ENCODE data around the gene HSDL1. TPM values are rescaled to one million over a fixed set of nuclear protein-coding genes. Genes with fewer than 3 reads are reported as not detected.

Gene HSDL1
- total RNA-seq, 1 donor from 2014 or later = 29.2 TPM

- no peak overlapping the region for H3K9ac ChIP-seq (ENCODE audit: low read length)
- H3K9me3 Mint-ChIP-seq (ENCODE audit: unreplicated experiment) = no peaks in the 10 kb centered on the region
- peaks cover 18% of the 10 kb centered on the region for H3K4me1 ChIP-seq (ENCODE audit: insufficient read depth, low read length)
- H3K9me3 ChIP-seq (ENCODE audit: insufficient read depth, low read depth, low read length) = no peaks in the 10 kb centered on the region
- peaks cover 14% of the 10 kb centered on the region for H3K79me2 ChIP-seq (ENCODE audit: insufficient read depth, low read length)
- peaks cover 39% of the 10 kb centered on the region for H4K20me1 ChIP-seq (ENCODE audit: insufficient read depth, low read length)
- TF ChIP-seq EZH2 (IDR thresholded peaks at IDR 0.05; ENCODE audit: insufficient read depth, low read length) = no peak
- no peak for TF ChIP-seq CTCF (IDR thresholded peaks at IDR 0.05; ENCODE audit: insufficient read depth, low read depth, low read length)
- no peak overlapping the region for H3K27ac Mint-ChIP-seq (ENCODE audit: unreplicated experiment)
- no peak overlapping the region for H2AFZ ChIP-seq (ENCODE audit: low read depth, low read length)
- no peaks in the 10 kb centered on the region for H3K27me3 Mint-ChIP-seq (ENCODE audit: low read depth, unreplicated experiment)
- H3K4me3 ChIP-seq (ENCODE audit: insufficient read depth, low read depth, low read length) = no peak overlapping the region
- no peaks in the 10 kb centered on the region for H3K36me3 ChIP-seq (ENCODE audit: insufficient read depth, low read length)
- H3K4me3 Mint-ChIP-seq (ENCODE audit: unreplicated experiment) = no peak overlapping the region
- DNase-seq (ENCODE audit: low read depth) (no peak), FAIRE-seq (no peak)
- H3K4me1 Mint-ChIP-seq (ENCODE audit: low read depth, unreplicated experiment) = peaks cover 34% of the 10 kb centered on the region
- H3K36me3 Mint-ChIP-seq (ENCODE audit: low read depth, unreplicated experiment) = peaks cover 9% of the 10 kb centered on the region
- no peak overlapping the region for H3K27ac ChIP-seq (ENCODE audit: low read depth, low read length)
- no peaks in the 10 kb centered on the region for H3K27me3 ChIP-seq (ENCODE audit: insufficient read depth, low read length)
- H3K4me2 ChIP-seq (ENCODE audit: low read length) = no peak overlapping the region
These were observed 34.1 kb upstream of the HSDL1 start for GRCh38 chr16:84178892-84179611.

- Mint-ChIP-seq H3K27me3 (ENCODE audit: low read depth, unreplicated experiment) (no peaks in the 10 kb centered on the region), H3K4me1 (ENCODE audit: low read depth, unreplicated experiment) (peaks cover 34% of the 10 kb centered on the region), H3K4me3 (ENCODE audit: unreplicated experiment) (no peak overlapping the region), H3K27ac (ENCODE audit: unreplicated experiment) (peak overlapping the region; percentile 79), H3K36me3 (ENCODE audit: low read depth, unreplicated experiment) (peaks cover 6% of the 10 kb centered on the region), H3K9me3 (ENCODE audit: unreplicated experiment) (no peaks in the 10 kb centered on the region)
- DNase-seq (ENCODE audit: low read depth) = no peak
- no peaks in the 10 kb centered on the region for H3K36me3 ChIP-seq (ENCODE audit: insufficient read depth, low read length)
- peaks cover 18% of the 10 kb centered on the region for H3K4me1 ChIP-seq (ENCODE audit: insufficient read depth, low read length)
- no peaks in the 10 kb centered on the region for H3K27me3 ChIP-seq (ENCODE audit: insufficient read depth, low read length)
- H2AFZ ChIP-seq (ENCODE audit: low read depth, low read length) = no peak overlapping the region
- no peak for FAIRE-seq
- H3K79me2 ChIP-seq (ENCODE audit: insufficient read depth, low read length) = peaks cover 6% of the 10 kb centered on the region
- TF ChIP-seq EZH2 (IDR thresholded peaks at IDR 0.05; ENCODE audit: insufficient read depth, low read length) (no peak), CTCF (IDR thresholded peaks at IDR 0.05; ENCODE audit: insufficient read depth, low read depth, low read length) (no peak)
- H3K9ac ChIP-seq (ENCODE audit: low read length) = no peak overlapping the region
- peaks cover 32% of the 10 kb centered on the region for H4K20me1 ChIP-seq (ENCODE audit: insufficient read depth, low read length)
- H3K4me2 ChIP-seq (ENCODE audit: low read length) = peak overlapping the region; percentile 71
- peak overlapping the region; percentile 43 for H3K27ac ChIP-seq (ENCODE audit: low read depth, low read length)
- no peak overlapping the region for H3K4me3 ChIP-seq (ENCODE audit: insufficient read depth, low read depth, low read length)
- no peaks in the 10 kb centered on the region for H3K9me3 ChIP-seq (ENCODE audit: insufficient read depth, low read depth, low read length)
These were observed 33.3 kb upstream of the HSDL1 start for GRCh38 chr16:84178146-84178765.

GRCh38 chr16:84177741-84178073 is 32.7 kb upstream of the HSDL1 start:
- H3K4me3 Mint-ChIP-seq (ENCODE audit: unreplicated experiment) = no peak overlapping the region
- H3K9me3 ChIP-seq (ENCODE audit: insufficient read depth, low read depth, low read length) = no peaks in the 10 kb centered on the region
- no peak overlapping the region for H3K4me3 ChIP-seq (ENCODE audit: insufficient read depth, low read depth, low read length)
- H3K27ac ChIP-seq (ENCODE audit: low read depth, low read length) = peak overlapping the region; percentile 43
- no peaks in the 10 kb centered on the region for H3K36me3 ChIP-seq (ENCODE audit: insufficient read depth, low read length)
- H3K27me3 ChIP-seq (ENCODE audit: insufficient read depth, low read length) = no peaks in the 10 kb centered on the region
- FAIRE-seq (peak; percentile 34), DNase-seq (ENCODE audit: low read depth) (peak; percentile 83)
- H3K4me2 ChIP-seq (ENCODE audit: low read length) = peak overlapping the region; percentile 71
- peaks cover 18% of the 10 kb centered on the region for H3K4me1 ChIP-seq (ENCODE audit: insufficient read depth, low read length)
- peaks cover 1% of the 10 kb centered on the region for H3K79me2 ChIP-seq (ENCODE audit: insufficient read depth, low read length)
- no peak overlapping the region for H3K9ac ChIP-seq (ENCODE audit: low read length)
- H3K27ac Mint-ChIP-seq (ENCODE audit: unreplicated experiment) = peak overlapping the region; percentile 79
- H3K9me3 Mint-ChIP-seq (ENCODE audit: unreplicated experiment) = no peaks in the 10 kb centered on the region
- no peak for TF ChIP-seq EZH2 (IDR thresholded peaks at IDR 0.05; ENCODE audit: insufficient read depth, low read length)
- peaks cover 4% of the 10 kb centered on the region for H3K36me3 Mint-ChIP-seq (ENCODE audit: low read depth, unreplicated experiment)
- peaks cover 34% of the 10 kb centered on the region for H3K4me1 Mint-ChIP-seq (ENCODE audit: low read depth, unreplicated experiment)
- no peak overlapping the region for H2AFZ ChIP-seq (ENCODE audit: low read depth, low read length)
- H3K27me3 Mint-ChIP-seq (ENCODE audit: low read depth, unreplicated experiment) = no peaks in the 10 kb centered on the region
- peaks cover 28% of the 10 kb centered on the region for H4K20me1 ChIP-seq (ENCODE audit: insufficient read depth, low read length)

Data from astrocyte (in vitro differentiated cells and primary cell).